HepG2 (cell line): ENCODE data around the gene PHRF1. TPM values are rescaled to one million over a fixed set of nuclear protein-coding genes. Genes with fewer than 3 reads are reported as not detected.
A peak's percentile ranks its signal among the peaks of the same experiment; 100 is the strongest.

ENCODE experiments used
- AGO2 ChIP-seq: fragments of 200-400 bp; formaldehyde crosslinking; optimal IDR thresholded peaks from 2 replicates; pipeline ENCODE3; 2017; ENCODE audit warnings: mild to moderate bottlenecking, low read depth, low read length, moderate library complexity
- CREB3 ChIP-seq: sonication (generic); formaldehyde crosslinking; IDR thresholded peaks from 2 replicates; pipeline ENCODE4 v1.5.0; 2020; ENCODE audit warnings: missing genetic modification reagents
- DNMT3B ChIP-seq: conservative IDR thresholded peaks from 2 replicates; pipeline ENCODE4 v1.6.1; 2016; ENCODE audit warnings: missing biosample characterization, control low read depth
- HNF1B ChIP-seq: sonication (generic); formaldehyde crosslinking; IDR thresholded peaks from 2 replicates; pipeline ENCODE4 v1.5.1; 2020; ENCODE audit warnings: mild to moderate bottlenecking, moderate library complexity, missing genetic modification reagents
- HNRNPL ChIP-seq: fragments of 200-400 bp; formaldehyde crosslinking; IDR thresholded peaks from 2 replicates; pipeline ENCODE4 v1.6.1; 2017; ENCODE audit warnings: mild to moderate bottlenecking, low read depth, low read length
- HOXA3 ChIP-seq: sonication (generic); formaldehyde crosslinking; IDR thresholded peaks from 2 replicates; pipeline ENCODE4 v1.5.0; 2020; ENCODE audit warnings: missing genetic modification reagents
- KDM2A ChIP-seq: sonication (generic); formaldehyde crosslinking; IDR thresholded peaks from 2 replicates; pipeline ENCODE4 v1.4.0; 2020; ENCODE audit warnings: low read depth, missing genetic modification reagents, borderline replicate concordance
- MEIS1 ChIP-seq: sonication (generic); formaldehyde crosslinking; IDR thresholded peaks from 2 replicates; pipeline ENCODE4 v1.9.0; 2021; ENCODE audit warnings: mild to moderate bottlenecking, missing genetic modification reagents, moderate library complexity, borderline replicate concordance
- NONO ChIP-seq, 2 experiments: fragments of 450-650 bp in 1 of 2; sonication (generic) in 1 of 2; formaldehyde crosslinking in 1 of 2; IDR thresholded peaks in 1 of 2; conservative IDR thresholded peaks in 1 of 2; 2 replicates each; pipeline versions ENCODE4 v1.6.1 to v1.8.0; 2017 to 2022; ENCODE audit warnings: mild to moderate bottlenecking in 1 of 2, missing genetic modification reagents in 1 of 2, moderate library complexity in 1 of 2
- SRSF1 ChIP-seq: fragments of 200-400 bp; formaldehyde crosslinking; optimal IDR thresholded peaks from 2 replicates; pipeline ENCODE3; 2017; ENCODE audit warnings: mild to moderate bottlenecking, low read depth, low read length, moderate library complexity
- TEAD3 ChIP-seq: optimal IDR thresholded peaks from 2 replicates; pipeline ENCODE3; 2016; ENCODE audit warnings: borderline replicate concordance
- ZMYM2 ChIP-seq: sonication (generic); formaldehyde crosslinking; IDR thresholded peaks from 2 replicates; pipeline ENCODE4 v1.8.0; 2022; ENCODE audit warnings: mild to moderate bottlenecking, missing genetic modification reagents
- ZNF737 ChIP-seq: sonication (generic); formaldehyde crosslinking; IDR thresholded peaks from 2 replicates; pipeline ENCODE4 v1.5.0; 2020; ENCODE audit warnings: missing genetic modification reagents, mild to moderate bottlenecking, borderline replicate concordance
- polyA plus RNA-seq, 8 experiments: library from polyadenylated mRNA; depleted of rRNA in 3 of 8; stranded (reverse) in 7 of 8; unstranded in 1 of 8; fragments of >200 nt; fragmentation: Illumina TruSeq in 4 of 8; extraction: Trizol in 4 of 8; gene quantifications; 2 replicates each; pipeline versions ENCODE4 v1.2.1 to v1.2.3, GENCODE V29; 2011 to 2016; ENCODE audit warnings: low read depth in 4 of 8, missing spikeins in 1 of 8, mixed read lengths in 1 of 8; ENCODE audit not compliant: insufficient read depth in 1 of 8
- total RNA-seq, 5 experiments: library from RNA; depleted of rRNA; stranded (reverse); fragments of >200 nt; fragmentation: Illumina TruSeq; extraction: Trizol; gene quantifications; 2 replicates each; pipeline ENCODE4 v1.2.3, GENCODE V29; 2016; ENCODE audit warnings: low read depth in 1 of 5
- TF ChIP-seq, protein P1 (sequence below): sonication (generic); formaldehyde crosslinking; IDR thresholded peaks from 2 replicates; pipeline ENCODE4 v1.5.0; 2020; ENCODE audit warnings: mild to moderate bottlenecking, missing genetic modification reagents, borderline replicate concordance
- TF ChIP-seq, protein P2 (sequence below): sonication (generic); formaldehyde crosslinking; IDR thresholded peaks from 2 replicates; pipeline ENCODE4; 2020; ENCODE audit warnings: missing genetic modification reagents, mild to moderate bottlenecking, borderline replicate concordance
- TF ChIP-seq, protein P3 (sequence below): sonication (generic); formaldehyde crosslinking; IDR thresholded peaks from 2 replicates; pipeline ENCODE4 v1.5.0; 2020; ENCODE audit warnings: missing genetic modification reagents

The PHRF1 gene
- total and polyA plus RNA-seq, 2 of the 13 experiments (the other 11 are each of a cell fraction or from before 2014, with no cell fraction given) = 8.2 to 16.7 TPM

GRCh38 chr11:565921-566509 lies 10.3 kb upstream of the PHRF1 start (continued):
- TF ChIP-seq, protein P1, sequence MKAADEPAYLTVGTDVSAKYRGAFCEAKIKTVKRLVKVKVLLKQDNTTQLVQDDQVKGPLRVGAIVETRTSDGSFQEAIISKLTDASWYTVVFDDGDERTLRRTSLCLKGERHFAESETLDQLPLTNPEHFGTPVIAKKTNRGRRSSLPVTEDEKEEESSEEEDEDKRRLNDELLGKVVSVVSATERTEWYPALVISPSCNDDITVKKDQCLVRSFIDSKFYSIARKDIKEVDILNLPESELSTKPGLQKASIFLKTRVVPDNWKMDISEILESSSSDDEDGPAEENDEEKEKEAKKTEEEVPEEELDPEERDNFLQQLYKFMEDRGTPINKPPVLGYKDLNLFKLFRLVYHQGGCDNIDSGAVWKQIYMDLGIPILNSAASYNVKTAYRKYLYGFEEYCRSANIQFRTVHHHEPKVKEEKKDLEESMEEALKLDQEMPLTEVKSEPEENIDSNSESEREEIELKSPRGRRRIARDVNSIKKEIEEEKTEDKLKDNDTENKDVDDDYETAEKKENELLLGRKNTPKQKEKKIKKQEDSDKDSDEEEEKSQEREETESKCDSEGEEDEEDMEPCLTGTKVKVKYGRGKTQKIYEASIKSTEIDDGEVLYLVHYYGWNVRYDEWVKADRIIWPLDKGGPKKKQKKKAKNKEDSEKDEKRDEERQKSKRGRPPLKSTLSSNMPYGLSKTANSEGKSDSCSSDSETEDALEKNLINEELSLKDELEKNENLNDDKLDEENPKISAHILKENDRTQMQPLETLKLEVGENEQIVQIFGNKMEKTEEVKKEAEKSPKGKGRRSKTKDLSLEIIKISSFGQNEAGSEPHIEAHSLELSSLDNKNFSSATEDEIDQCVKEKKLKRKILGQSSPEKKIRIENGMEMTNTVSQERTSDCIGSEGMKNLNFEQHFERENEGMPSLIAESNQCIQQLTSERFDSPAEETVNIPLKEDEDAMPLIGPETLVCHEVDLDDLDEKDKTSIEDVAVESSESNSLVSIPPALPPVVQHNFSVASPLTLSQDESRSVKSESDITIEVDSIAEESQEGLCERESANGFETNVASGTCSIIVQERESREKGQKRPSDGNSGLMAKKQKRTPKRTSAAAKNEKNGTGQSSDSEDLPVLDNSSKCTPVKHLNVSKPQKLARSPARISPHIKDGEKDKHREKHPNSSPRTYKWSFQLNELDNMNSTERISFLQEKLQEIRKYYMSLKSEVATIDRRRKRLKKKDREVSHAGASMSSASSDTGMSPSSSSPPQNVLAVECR (CRISPR knock-in tag) = peak; percentile 46; the same call in 1 of the 2 replicates
- TF ChIP-seq AGO2 = peak; percentile 80
- TF ChIP-seq MEIS1 = 0 out of 2 replicates have a peak, but pooled peaks have one; percentile 55
- TF ChIP-seq SRSF1 = peak; percentile 58
- peak; percentile 81 for TF ChIP-seq HNRNPL
- TF ChIP-seq KDM2A (CRISPR knock-in tag) = peak; percentile 51; the same call in 1 of the 2 replicates
- no peak for TF ChIP-seq HOXA3 (CRISPR knock-in tag)
- TF ChIP-seq ZNF737 (CRISPR knock-in tag) = no peak
- peak; percentile 76 for TF ChIP-seq TEAD3
- TF ChIP-seq DNMT3B (CRISPR knock-in tag) = no peak
- TF ChIP-seq, protein P2, sequence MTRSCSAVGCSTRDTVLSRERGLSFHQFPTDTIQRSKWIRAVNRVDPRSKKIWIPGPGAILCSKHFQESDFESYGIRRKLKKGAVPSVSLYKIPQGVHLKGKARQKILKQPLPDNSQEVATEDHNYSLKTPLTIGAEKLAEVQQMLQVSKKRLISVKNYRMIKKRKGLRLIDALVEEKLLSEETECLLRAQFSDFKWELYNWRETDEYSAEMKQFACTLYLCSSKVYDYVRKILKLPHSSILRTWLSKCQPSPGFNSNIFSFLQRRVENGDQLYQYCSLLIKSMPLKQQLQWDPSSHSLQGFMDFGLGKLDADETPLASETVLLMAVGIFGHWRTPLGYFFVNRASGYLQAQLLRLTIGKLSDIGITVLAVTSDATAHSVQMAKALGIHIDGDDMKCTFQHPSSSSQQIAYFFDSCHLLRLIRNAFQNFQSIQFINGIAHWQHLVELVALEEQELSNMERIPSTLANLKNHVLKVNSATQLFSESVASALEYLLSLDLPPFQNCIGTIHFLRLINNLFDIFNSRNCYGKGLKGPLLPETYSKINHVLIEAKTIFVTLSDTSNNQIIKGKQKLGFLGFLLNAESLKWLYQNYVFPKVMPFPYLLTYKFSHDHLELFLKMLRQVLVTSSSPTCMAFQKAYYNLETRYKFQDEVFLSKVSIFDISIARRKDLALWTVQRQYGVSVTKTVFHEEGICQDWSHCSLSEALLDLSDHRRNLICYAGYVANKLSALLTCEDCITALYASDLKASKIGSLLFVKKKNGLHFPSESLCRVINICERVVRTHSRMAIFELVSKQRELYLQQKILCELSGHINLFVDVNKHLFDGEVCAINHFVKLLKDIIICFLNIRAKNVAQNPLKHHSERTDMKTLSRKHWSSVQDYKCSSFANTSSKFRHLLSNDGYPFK (CRISPR knock-in tag) = peak; percentile 54; the same call in 1 of the 2 replicates
- TF ChIP-seq NONO (IDR thresholded peaks at IDR 0.05) = no peak
- TF ChIP-seq NONO (CRISPR knock-in tag; conservative IDR thresholded peaks at IDR 0.05) = 0 out of 2 replicates have a peak, but pooled peaks have one; percentile 23
- TF ChIP-seq CREB3 (CRISPR knock-in tag) = no peak
- 0 out of 2 replicates have a peak, but pooled peaks have one; percentile 13 for TF ChIP-seq HNF1B (CRISPR knock-in tag)
- TF ChIP-seq, protein P3, sequence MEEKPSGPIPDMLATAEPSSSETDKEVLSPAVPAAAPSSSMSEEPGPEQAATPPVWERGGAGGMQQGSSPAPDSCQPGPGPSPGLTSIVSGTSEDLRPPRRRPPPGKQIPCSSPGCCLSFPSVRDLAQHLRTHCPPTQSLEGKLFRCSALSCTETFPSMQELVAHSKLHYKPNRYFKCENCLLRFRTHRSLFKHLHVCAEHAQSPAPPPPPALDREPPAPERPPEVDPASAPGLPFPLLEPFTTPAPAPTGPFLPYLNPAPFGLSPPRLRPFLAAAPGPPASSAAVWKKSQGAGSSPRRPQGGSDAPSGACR (CRISPR knock-in tag) = peak; percentile 61; the same call in 1 of the 2 replicates
- TF ChIP-seq ZMYM2 = no peak
